HuH-7 (cell line): ENCODE results near the gene FANCC.

ENCODE experiments used
- DNase-seq: peaks from one replicate; pipeline ENCODE4 v3.0.0; 2011; ENCODE audit warnings: low spot score

FANCC gene

DNA sequence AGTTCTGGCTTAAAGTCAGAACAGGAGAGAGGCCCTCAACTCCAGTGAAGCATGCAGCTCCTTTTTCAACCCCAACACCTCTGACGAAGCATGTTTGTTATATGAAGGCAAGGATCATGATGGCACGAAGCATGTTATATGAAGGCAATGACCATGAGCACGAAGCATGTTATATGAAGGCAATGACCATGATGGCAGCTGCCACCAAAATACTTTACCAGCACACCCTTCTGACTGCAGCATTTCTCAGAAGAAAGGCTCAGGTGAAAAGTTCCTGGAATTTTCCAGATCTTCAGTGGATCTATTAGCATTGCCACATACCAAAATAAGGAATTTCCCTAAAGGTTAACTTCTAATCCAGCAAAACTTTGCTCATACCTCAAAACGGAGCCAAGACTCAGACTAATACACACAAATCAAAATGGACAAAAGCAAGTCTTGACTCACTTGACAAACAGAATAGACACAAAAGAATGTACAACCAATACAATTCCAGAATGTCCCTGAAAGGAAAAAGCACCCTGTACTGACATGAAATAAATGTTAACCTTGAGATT is 217.4 kb downstream of the FANCC start:
- no peak for DNase-seq

GRCh38 chr9:95099321-95100070 is 218.0 kb downstream of the FANCC start:
- no peak for DNase-seq

DNA sequence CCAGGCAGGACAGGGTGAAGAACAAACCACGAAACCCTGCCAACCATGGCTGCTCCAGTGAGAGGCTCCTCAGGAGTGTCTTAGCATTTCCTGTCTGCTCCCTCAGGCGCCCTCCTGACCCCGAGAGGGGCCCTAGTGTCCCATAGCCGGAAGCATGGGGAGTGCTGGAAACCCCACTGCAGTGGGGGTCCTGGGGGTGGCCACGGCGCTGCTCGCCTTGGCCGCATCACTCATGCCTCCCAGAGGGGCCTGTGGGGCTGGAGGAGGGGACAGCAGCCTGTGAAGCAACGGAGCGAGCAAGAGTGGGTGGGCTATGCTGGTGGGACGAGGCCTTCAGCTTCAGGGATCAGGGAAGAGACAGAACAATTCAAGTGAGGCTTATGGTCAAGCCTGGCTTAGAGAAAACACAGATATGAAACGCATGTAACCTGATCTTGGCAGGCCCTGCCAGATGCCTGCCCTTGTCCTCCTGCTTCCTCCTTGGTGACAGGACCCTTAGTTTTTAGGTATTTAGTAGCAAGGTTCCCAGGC is 219.1 kb downstream of the FANCC start:
- no peak for DNase-seq

- no peak for DNase-seq
These were observed 220.2 kb downstream of the FANCC start for GRCh38 chr9:95097279-95097678.

- DNase-seq: peak; percentile 49
These were observed 220.7 kb downstream of the FANCC start for GRCh38 chr9:95096807-95097206.

GRCh38 chr9:95096381-95096780 is 221.1 kb downstream of the FANCC start:
- peak; percentile 67 for DNase-seq

DNA sequence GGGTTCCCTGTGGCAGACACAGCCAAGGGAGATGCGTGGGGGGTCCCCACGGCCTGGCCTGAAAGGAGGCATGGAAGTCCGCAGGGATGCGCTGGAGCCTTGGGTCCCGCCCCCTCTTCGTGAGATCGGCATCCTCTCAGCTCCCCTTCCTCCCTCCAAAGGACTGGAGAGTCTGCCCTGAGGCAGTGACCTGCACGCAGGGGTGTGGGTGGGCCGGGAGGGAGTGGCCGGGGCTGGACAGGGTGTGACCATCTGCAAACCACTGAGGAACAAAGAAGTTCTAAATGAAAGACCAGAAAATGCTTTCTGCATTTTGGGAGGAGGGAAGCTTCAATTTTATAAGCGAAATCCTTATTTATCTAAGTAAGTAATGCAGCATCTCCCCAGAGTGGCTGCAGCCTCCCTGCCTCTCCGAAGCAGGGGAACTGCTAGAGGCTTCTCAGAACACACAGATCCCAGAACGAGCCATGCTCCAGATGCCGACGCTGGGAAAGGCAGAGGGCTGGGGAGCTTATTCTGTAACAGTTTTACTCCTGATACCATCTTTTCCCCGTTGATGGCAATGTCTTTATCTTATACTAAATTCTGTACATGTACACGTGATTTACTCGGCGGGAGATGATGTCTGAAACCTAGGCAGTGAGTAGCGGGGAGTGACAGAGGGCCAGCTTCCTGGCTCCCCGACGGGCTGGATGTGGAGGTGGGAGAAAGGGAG is 221.7 kb downstream of the FANCC start:
- DNase-seq: no peak

DNA sequence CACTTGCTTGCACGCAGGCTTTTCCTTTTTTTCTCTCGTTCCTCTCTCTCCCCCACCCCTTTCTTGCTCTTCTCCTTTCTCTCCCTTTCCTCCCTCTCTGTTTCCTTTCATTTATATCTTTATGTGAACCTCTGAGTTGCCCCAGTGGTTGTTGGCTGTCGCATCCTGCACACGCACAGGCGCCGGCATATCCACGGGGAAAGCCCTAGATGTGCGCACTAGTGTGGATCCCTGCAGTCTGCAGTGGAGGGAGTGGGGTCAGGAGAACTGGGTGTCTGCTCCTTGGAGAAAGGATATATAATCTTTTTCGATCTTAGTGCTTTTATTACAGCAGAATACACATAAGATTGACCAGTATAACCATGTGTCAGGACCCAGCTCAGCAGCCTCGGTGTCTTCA is 223.5 kb downstream of the FANCC start:
- no peak for DNase-seq

GRCh38 chr9:95093586-95093985 is 223.9 kb downstream of the FANCC start:
- DNase-seq: no peak

GRCh38 chr9:95092262-95093072 is 225.0 kb downstream of the FANCC start:
- no peak for DNase-seq

DNA sequence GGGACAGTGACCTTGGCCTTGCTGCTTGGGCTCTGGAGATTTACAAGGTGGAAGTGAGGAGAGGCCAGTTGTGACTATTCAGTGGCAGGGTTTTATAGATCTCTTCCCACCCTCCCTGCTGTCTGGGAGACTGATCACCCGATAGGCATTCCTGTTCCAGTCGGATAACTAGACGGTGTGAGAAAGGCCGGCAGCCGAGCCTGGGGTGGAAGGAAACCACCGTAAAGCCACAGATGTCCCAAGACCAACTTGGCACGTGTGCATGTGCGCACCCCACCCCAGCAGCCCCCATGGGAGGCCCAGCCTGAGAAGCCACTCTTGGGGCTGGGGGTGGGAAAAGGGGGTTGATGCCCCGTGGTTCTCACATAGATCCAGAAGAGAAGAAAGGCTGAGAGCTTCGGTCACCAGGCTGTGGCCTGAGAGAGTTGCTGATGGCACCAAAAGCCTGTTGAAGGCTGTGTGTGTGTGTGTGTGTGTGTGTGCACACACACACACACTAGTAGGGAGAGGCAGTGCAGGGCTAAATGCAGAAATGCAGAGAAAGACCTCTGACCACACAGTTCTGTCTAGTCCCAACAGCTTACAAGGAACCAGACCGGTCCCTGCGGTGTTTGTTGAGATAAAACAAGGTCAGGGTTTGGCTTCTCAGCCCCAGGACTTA is 225.8 kb downstream of the FANCC start:
- no peak for DNase-seq

DNA sequence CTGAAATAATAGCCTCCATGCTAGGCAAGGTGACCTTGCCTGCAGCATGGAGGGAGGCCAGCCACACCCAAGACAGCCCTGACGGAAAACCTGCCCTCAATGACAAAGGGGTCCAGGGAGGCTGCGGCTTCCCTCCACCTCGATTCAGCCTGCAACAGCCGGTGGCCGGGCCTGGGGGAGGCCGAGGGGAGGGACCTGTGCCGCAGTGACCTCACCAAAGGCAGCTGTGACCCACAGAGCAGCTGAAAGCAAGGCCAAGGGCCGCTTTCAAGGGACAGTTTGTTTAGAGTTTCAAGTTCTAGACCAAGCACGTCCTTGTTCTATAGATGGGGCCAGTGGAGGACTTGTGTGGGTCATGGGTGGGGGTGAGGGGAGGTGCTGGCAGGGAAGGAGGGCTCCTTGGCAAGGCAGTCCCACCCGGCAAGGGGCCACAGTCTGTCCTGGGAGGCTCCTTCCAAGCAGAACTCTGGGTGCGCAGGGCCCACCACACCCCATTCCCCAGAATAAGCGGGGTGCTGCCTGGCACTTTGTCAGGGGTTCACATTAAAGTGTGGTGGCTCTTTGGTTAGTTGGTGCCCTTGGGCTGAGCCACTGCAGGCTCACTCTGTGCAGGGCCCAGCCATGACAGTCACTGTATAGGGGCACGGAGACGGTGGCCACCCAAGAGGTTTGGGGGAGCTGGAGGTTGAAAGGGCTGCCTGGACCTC is 226.5 kb downstream of the FANCC start:
- DNase-seq: no peak

- no peak for DNase-seq
These were observed 227.3 kb downstream of the FANCC start for GRCh38 chr9:95090023-95090791.

DNA sequence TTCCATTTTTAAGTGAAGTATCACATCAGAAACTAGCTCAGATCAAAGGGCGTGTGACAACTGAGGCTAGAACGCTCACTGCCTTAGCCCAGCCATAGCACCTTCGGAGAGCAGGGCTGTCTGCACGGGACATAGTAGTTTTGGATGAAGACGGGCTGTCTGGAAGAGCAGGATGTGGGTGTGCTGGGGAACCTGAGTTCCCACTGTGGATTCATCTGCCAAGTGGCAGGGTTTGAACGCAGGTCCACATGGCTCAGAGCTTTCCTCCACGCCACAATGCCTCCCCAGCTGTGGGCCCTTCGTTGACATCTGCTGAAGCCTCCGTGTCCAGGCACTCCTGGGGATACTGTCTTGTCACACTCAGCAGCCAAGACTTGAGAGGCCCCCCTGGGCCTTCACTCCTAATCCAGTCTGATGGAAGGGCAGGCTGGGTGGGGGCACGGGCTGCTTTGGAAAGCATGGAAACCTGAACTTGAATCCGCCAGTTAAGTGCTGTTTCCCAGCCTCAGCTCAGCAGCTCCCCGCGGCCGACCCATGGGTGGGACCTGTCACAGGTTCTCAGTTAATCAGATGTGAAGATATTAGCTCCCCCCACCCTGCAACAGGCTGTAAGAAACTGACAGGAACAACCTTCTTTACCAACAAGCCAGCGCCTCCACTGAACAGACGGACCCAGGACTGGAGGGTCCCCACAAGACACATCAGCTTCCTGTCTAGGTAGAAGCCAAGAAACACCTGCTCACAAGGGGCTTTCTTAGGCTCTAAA is 228.1 kb downstream of the FANCC start:
- DNase-seq: no peak

GRCh38 chr9:95088421-95089161 is 228.9 kb downstream of the FANCC start:
- DNase-seq: no peak

GRCh38 chr9:95087659-95088242 is 229.8 kb downstream of the FANCC start:
- no peak for DNase-seq

DNA sequence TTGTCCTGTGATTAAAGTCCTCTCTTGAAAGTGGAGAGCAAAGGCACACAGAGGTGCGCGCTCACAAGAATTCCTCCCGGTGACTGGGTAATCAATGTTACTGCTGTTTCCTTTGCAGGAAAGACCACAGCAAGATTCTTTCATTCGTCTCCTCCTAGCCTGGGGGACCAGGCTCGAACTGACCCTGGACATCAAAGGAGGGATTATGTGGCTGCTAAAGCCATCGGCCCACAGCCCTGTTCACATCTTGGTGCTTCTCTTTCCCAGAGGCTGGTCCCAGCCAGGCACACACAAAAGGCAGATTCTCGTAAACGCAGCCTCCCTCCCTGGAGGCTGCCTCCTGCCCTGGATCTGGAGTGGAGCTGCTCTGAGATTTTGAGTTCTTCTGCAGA is 230.9 kb downstream of the FANCC start:
- no peak for DNase-seq

DNA sequence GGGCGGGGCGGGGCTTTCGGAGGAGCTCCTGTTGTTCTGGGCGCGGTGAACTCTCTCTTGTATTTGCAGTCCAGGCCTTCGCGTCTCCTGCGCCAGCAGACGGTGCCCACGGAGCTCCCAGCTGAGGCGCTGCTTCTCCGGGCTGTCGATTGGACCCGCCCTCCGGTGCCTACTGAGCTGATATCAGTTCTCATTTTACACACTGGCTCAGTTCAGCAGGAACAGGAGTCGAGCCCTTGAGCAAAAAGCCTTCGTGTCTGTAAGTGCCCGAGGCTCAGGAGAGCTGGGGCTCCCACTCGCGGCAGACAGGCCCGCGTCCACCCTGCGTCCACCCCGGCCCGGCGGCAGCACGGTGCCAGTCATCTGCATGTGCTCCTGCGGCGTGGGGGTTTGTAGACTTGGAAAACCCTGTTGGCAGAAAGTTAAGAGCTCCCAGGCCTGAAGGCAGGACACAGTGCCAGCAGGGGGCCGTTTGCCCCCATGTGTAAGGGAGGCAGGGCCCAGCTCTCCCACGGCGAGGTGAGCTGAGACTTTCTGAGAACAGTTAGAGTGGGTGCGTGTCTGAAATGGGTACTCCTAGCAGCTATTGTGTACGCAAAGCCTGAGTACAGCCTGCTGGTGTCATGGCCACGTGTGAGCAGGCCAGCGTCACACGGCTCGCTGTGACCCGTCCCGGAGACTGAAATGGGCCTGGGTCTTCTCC is 231.5 kb downstream of the FANCC start:
- DNase-seq: no peak
